Fibroblast of the aortic adventitia (primary cell): ENCODE measurements around the gene MEG3. TPM values are rescaled to one million over a fixed set of nuclear protein-coding genes. Genes with fewer than 3 reads are reported as not detected.
A peak's percentile ranks its signal among the peaks of the same experiment; 100 is the strongest.

Experiments used
- DNase-seq: peaks from one replicate; pipeline ENCODE4 v3.0.0-alpha.2; 2010; ENCODE audit warnings: low read depth
- H3K4me3 ChIP-seq: 2 replicates; pipeline ENCODE4 v1.5.1; 2011; ENCODE audit warnings: low read depth, mild to moderate bottlenecking, control low read depth, low read length, moderate library complexity
- total RNA-seq: library from RNA; depleted of rRNA; stranded (reverse); fragments of >200 nt; gene quantifications from 2 replicates; pipeline ENCODE4 v1.2.3, GENCODE V29; 2012; ENCODE audit warnings: low replicate concordance
- TF ChIP-seq, protein P1 (sequence below): IDR thresholded peaks from 2 replicates; pipeline ENCODE4 v1.5.1; 2011; ENCODE audit warnings: mild to moderate bottlenecking, low read length, control low read depth, inconsistent platforms; ENCODE audit not compliant: insufficient read depth

Gene MEG3
- total RNA-seq, 1 donor, result 155 TPM

- TF ChIP-seq, protein P1, sequence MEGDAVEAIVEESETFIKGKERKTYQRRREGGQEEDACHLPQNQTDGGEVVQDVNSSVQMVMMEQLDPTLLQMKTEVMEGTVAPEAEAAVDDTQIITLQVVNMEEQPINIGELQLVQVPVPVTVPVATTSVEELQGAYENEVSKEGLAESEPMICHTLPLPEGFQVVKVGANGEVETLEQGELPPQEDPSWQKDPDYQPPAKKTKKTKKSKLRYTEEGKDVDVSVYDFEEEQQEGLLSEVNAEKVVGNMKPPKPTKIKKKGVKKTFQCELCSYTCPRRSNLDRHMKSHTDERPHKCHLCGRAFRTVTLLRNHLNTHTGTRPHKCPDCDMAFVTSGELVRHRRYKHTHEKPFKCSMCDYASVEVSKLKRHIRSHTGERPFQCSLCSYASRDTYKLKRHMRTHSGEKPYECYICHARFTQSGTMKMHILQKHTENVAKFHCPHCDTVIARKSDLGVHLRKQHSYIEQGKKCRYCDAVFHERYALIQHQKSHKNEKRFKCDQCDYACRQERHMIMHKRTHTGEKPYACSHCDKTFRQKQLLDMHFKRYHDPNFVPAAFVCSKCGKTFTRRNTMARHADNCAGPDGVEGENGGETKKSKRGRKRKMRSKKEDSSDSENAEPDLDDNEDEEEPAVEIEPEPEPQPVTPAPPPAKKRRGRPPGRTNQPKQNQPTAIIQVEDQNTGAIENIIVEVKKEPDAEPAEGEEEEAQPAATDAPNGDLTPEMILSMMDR, result no peak
- H3K4me3 ChIP-seq, result no peak overlapping the region
- no peak for DNase-seq
Observed at GRCh38 chr14:100882026-100882967, 56.4 kb downstream of the MEG3 start.

GRCh38 chr14:100882991-100883788 lies 57.3 kb downstream of the MEG3 start:
- DNase-seq, result no peak
- H3K4me3 ChIP-seq, result no peak overlapping the region
- TF ChIP-seq, protein P1, result no peak

DNA sequence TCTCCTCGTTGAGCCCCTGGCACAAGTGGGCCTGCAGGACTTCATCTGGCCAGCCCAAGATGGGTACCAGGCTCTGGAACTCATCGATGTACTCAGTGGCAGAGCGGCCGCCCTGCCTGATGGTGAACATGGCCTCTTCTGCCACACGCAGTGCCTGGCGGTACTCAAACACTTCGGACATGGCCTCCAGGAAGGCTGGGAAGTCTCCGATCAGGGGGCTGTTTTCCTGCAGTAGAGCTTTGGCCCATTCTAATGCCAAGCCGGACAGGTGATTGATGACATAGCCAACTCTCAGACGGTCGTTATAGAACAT lies 57.8 kb downstream of the MEG3 start:
- TF ChIP-seq, protein P1, result no peak
- no peak for DNase-seq
- H3K4me3 ChIP-seq, result no peak overlapping the region

GRCh38 chr14:100884456-100884855 lies 58.5 kb downstream of the MEG3 start:
- TF ChIP-seq, protein P1, result no peak
- no peak for DNase-seq
- no peak overlapping the region for H3K4me3 ChIP-seq

DNA sequence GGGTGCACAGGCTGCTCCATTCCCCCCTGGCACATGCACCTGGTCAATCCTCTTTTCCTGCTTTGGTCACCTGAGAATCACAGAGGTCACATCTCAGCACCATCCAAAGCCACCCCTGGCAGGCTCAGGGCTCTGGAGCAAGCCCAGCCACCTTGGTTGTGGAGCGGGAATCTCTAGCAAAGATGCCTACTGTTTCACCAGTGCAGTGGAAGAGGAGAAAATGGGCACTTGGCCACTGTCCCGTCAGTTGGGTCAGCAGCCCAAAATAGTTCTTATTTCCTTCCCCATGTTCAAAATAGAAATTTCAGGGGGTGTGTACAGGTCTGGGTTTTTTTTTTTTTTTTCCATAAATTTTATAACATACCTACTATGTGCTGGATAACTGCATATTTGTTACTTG lies 59.3 kb downstream of the MEG3 start:
- no peak overlapping the region for H3K4me3 ChIP-seq
- TF ChIP-seq, protein P1, result no peak
- DNase-seq, result no peak

DNA sequence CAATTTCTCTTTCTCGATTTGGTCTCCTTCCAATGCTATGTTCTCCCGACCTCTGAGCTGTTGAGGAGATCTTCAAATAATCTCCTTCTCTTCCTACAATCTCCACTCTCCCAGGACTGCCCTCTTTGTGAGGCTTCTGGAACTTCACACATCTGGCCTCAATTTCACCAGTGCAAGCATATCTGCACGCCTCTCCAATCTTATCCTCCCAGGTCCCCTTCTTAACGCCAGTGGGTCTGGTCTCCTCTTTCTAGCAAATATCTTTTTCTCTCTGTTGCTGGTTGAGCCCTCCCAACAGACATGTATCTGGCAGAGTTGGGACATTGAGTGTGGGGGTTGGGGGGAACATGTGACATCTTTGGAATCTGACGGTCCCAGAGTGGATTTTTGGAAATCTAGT lies 59.7 kb downstream of the MEG3 start:
- peak; percentile 23 for DNase-seq
- TF ChIP-seq, protein P1, result no peak
- no peak overlapping the region for H3K4me3 ChIP-seq
